Measurements from ENCODE around the gene CCT6B. TPM values are rescaled to one million over a fixed set of nuclear protein-coding genes. Genes with fewer than 3 reads are reported as not detected.

The CCT6B gene
- total RNA-seq, 1 experiment from 2014 or later = 1.7 TPM

GRCh38 chr17:34886831-34887230, 74.4 kb downstream of the CCT6B start:
- Histone ChIP-seq H2BK120ac (ENCODE audit: low read depth, low read length, poor library complexity, severe bottlenecking) (no peak overlapping the region), H3T11ph (ENCODE audit: low read length) (no peak overlapping the region), H4K5ac (ENCODE audit: insufficient read length, low read depth, low read length) (no peak overlapping the region), H3K56ac (ENCODE audit: insufficient read length, low read depth, low read length) (no peak overlapping the region), H3K4ac (ENCODE audit: low read depth, low read length) (no peak overlapping the region), H3K23me2 (ENCODE audit: insufficient read length, low read depth, low read length, poor library complexity, severe bottlenecking) (no peaks in the 10 kb centered on the region), H3K9me3 (ENCODE audit: control insufficient read depth, low read depth, low read length) (no peaks in the 10 kb centered on the region), H4K20me1 (ENCODE audit: control insufficient read depth, insufficient read depth, insufficient read length) (no peaks in the 10 kb centered on the region), H2BK20ac (ENCODE audit: low read depth, low read length, poor library complexity, severe bottlenecking) (no peak overlapping the region), H2AFZ (ENCODE audit: low read length) (no peak overlapping the region), H2BK5ac (ENCODE audit: insufficient read length, low read length) (no peak overlapping the region), H3K18ac (ENCODE audit: insufficient read length, low read depth, low read length) (no peak overlapping the region), H3K27ac (ENCODE audit: insufficient read length, low read depth, low read length) (no peak overlapping the region), H2BK15ac (ENCODE audit: low read depth, low read length) (no peak overlapping the region), H3K9ac (ENCODE audit: extremely low read depth, insufficient read length, low read length) (no peak overlapping the region), H3K79me2 (ENCODE audit: insufficient read depth, low read length) (no peaks in the 10 kb centered on the region), H3K4me1 (ENCODE audit: insufficient read depth, low read length) (peaks cover 3% of the 10 kb centered on the region; the same call in 1 of the 2 replicates), H4K91ac (ENCODE audit: insufficient read length, low read depth, low read length) (no peak overlapping the region), H4K8ac (replicated peaks; ENCODE audit: insufficient read length, low read depth, low read length) (no peak overlapping the region), H3K27me3 (ENCODE audit: insufficient read depth, low read length) (no peaks in the 10 kb centered on the region; the same call in 1 of the 2 replicates), H2AK5ac (ENCODE audit: insufficient read length, low read length) (no peak overlapping the region), H2BK12ac (ENCODE audit: insufficient read length, low read depth, low read length) (no peak overlapping the region), H3K79me1 (ENCODE audit: insufficient read depth, low read depth, low read length, poor library complexity, severe bottlenecking) (no peaks in the 10 kb centered on the region), H3K14ac (ENCODE audit: insufficient read depth, low read length) (no peak overlapping the region), H3K4me2 (ENCODE audit: insufficient read depth, insufficient read length, low read length) (no peak overlapping the region), H3K23ac (ENCODE audit: insufficient read length, low read depth, low read length) (no peak overlapping the region)
- peaks cover 30 to 32% of the 10 kb centered on the region in 2 experiments for H3K4me1 Mint-ChIP-seq
- peaks cover 35% of the 10 kb centered on the region for H3K27me3 Mint-ChIP-seq (ENCODE audit: low read depth)
- peaks cover 0 to 2% of the 10 kb centered on the region in 2 experiments; a peak in 2 of 5 replicates for H3K9me3 Mint-ChIP-seq
- H3K36me3 Mint-ChIP-seq (ENCODE audit: insufficient read depth in 1 of 3, low read depth in 3 of 3) = peaks cover 0 to 2% (median 0%) of the 10 kb centered on the region in 3 experiments; a peak in 1 of 7 replicates
- TF ChIP-seq, protein P1, sequence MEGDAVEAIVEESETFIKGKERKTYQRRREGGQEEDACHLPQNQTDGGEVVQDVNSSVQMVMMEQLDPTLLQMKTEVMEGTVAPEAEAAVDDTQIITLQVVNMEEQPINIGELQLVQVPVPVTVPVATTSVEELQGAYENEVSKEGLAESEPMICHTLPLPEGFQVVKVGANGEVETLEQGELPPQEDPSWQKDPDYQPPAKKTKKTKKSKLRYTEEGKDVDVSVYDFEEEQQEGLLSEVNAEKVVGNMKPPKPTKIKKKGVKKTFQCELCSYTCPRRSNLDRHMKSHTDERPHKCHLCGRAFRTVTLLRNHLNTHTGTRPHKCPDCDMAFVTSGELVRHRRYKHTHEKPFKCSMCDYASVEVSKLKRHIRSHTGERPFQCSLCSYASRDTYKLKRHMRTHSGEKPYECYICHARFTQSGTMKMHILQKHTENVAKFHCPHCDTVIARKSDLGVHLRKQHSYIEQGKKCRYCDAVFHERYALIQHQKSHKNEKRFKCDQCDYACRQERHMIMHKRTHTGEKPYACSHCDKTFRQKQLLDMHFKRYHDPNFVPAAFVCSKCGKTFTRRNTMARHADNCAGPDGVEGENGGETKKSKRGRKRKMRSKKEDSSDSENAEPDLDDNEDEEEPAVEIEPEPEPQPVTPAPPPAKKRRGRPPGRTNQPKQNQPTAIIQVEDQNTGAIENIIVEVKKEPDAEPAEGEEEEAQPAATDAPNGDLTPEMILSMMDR (conservative IDR thresholded peaks at IDR 0.05) = no peak
- no CpG with 5 or more reads among the region's 7 CpGs for WGBS (ENCODE audit: extremely low coverage, insufficient read length, low lambda C conversion rate)
- no peak overlapping the region for H3K4me3 Mint-ChIP-seq
- no peak for DNase-seq
- H3K27ac Mint-ChIP-seq = no peak overlapping the region; a peak in 1 of 7 replicates

Measured in H9 (cell line).